ENCODE results near the gene STH.

GRCh38 chr17:46030752-46031151 lies 31.7 kb downstream of the STH start:
- no peak for TF ChIP-seq CTCF (IDR thresholded peaks at IDR 0.05)
- TF ChIP-seq POLR2A (IDR thresholded peaks at IDR 0.05; ENCODE audit: low read depth) = no peak
- no peak for TF ChIP-seq EP300 (IDR thresholded peaks at IDR 0.05)
- no peak for TF ChIP-seq POLR2AphosphoS5 (IDR thresholded peaks at IDR 0.05)

Measured in esophagus muscularis mucosa (tissue), 4 donors.